H9 (cell line): Measurements from ENCODE around the gene RAI14. TPM values are rescaled to one million over a fixed set of nuclear protein-coding genes. Genes with fewer than 3 reads are reported as not detected.

Experiments used
- DNase-seq: peaks from one replicate; pipeline ENCODE4 v3.0.0-alpha.2; 2017
- H2AFZ ChIP-seq: one replicate; pipeline ENCODE4 v1.6.1; 2013; ENCODE audit warnings: mild to moderate bottlenecking, low read length, control low read depth, moderate library complexity
- H2AK5ac ChIP-seq: 2 replicates; pipeline ENCODE4 v1.6.1; 2013; ENCODE audit warnings: low read length, control low read depth, mixed read lengths; ENCODE audit not compliant: insufficient read length
- H2BK120ac ChIP-seq: one replicate; pipeline ENCODE4 v1.6.1; 2013; ENCODE audit warnings: low read depth, mild to moderate bottlenecking, low read length, control low read depth, inconsistent platforms; ENCODE audit not compliant: poor library complexity, severe bottlenecking
- H2BK12ac ChIP-seq: 2 replicates; pipeline ENCODE4 v1.6.1; 2013; ENCODE audit warnings: low read length, control low read depth, mixed read lengths, low read depth; ENCODE audit not compliant: insufficient read length
- H2BK15ac ChIP-seq: 2 replicates; pipeline ENCODE4 v1.6.1; 2013; ENCODE audit warnings: low read depth, low read length, control low read depth
- H2BK20ac ChIP-seq: one replicate; pipeline ENCODE4 v1.6.1; 2013; ENCODE audit warnings: low read depth, mild to moderate bottlenecking, low read length, control low read depth, inconsistent platforms; ENCODE audit not compliant: poor library complexity, severe bottlenecking
- H2BK5ac ChIP-seq: 2 replicates; pipeline ENCODE4 v1.6.1; 2013; ENCODE audit warnings: low read length, control low read depth, mixed read lengths; ENCODE audit not compliant: insufficient read length
- H3K14ac ChIP-seq: 2 replicates; pipeline ENCODE4 v1.6.1; 2013; ENCODE audit warnings: low read length, control low read depth; ENCODE audit not compliant: insufficient read depth
- H3K18ac ChIP-seq: 2 replicates; pipeline ENCODE4 v1.6.1; 2013; ENCODE audit warnings: low read depth, mild to moderate bottlenecking, mixed read lengths, low read length, control low read depth; ENCODE audit not compliant: insufficient read length
- H3K23ac ChIP-seq: 2 replicates; pipeline ENCODE4 v1.6.1; 2013; ENCODE audit warnings: low read length, control low read depth, mixed read lengths, low read depth; ENCODE audit not compliant: insufficient read length
- H3K23me2 ChIP-seq: 2 replicates; pipeline ENCODE4 v1.6.1; 2013; ENCODE audit warnings: low read depth, mild to moderate bottlenecking, mixed read lengths, low read length, control low read depth; ENCODE audit not compliant: insufficient read length, poor library complexity, severe bottlenecking
- H3K27ac ChIP-seq: 2 replicates; pipeline ENCODE4 v1.5.1; 2013; ENCODE audit warnings: low read length, control low read depth, mixed read lengths, low read depth; ENCODE audit not compliant: insufficient read length
- H3K27me3 ChIP-seq: 2 replicates; pipeline ENCODE4 v1.6.1; 2013; ENCODE audit warnings: low read length, control low read depth, inconsistent platforms; ENCODE audit not compliant: insufficient read depth
- H3K4ac ChIP-seq: 2 replicates; pipeline ENCODE4 v1.6.1; 2013; ENCODE audit warnings: low read depth, mild to moderate bottlenecking, control low read depth, inconsistent platforms, low read length, moderate library complexity
- H3K4me1 ChIP-seq: 2 replicates; pipeline ENCODE4 v1.6.1; 2013; ENCODE audit warnings: low read length, control low read depth, inconsistent platforms; ENCODE audit not compliant: insufficient read depth
- H3K4me2 ChIP-seq: 2 replicates; pipeline ENCODE4 v1.6.1; 2013; ENCODE audit warnings: low read length, control low read depth, mixed read lengths; ENCODE audit not compliant: insufficient read length, insufficient read depth
- H3K56ac ChIP-seq: 2 replicates; pipeline ENCODE4 v1.6.1; 2013; ENCODE audit warnings: low read depth, mild to moderate bottlenecking, mixed read lengths, low read length, control low read depth; ENCODE audit not compliant: insufficient read length
- H3K79me1 ChIP-seq: 2 replicates; pipeline ENCODE4 v1.6.1; 2013; ENCODE audit warnings: low read depth, mild to moderate bottlenecking, moderate library complexity, low read length, control low read depth, inconsistent platforms; ENCODE audit not compliant: insufficient read depth, poor library complexity, severe bottlenecking
- H3K79me2 ChIP-seq: 2 replicates; pipeline ENCODE4 v1.6.1; 2013; ENCODE audit warnings: low read length, control low read depth, inconsistent platforms; ENCODE audit not compliant: insufficient read depth
- H3K9ac ChIP-seq: 2 replicates; pipeline ENCODE4 v1.6.1; 2013; ENCODE audit warnings: low read length, control low read depth, mixed read lengths; ENCODE audit not compliant: insufficient read length; ENCODE audit errors: extremely low read depth
- H3K9me3 ChIP-seq: one replicate; pipeline ENCODE4 v1.6.1; 2013; ENCODE audit warnings: low read depth, low read length, inconsistent platforms; ENCODE audit not compliant: control insufficient read depth
- H3T11ph ChIP-seq: one replicate; pipeline ENCODE4 v1.6.1; 2013; ENCODE audit warnings: mild to moderate bottlenecking, low read length, control low read depth, inconsistent platforms
- H4K20me1 ChIP-seq: one replicate; pipeline ENCODE4 v1.6.1; 2013; ENCODE audit not compliant: control insufficient read depth, insufficient read length, insufficient read depth
- H4K5ac ChIP-seq: 2 replicates; pipeline ENCODE4 v1.6.1; 2013; ENCODE audit warnings: low read depth, mild to moderate bottlenecking, mixed read lengths, low read length, control low read depth; ENCODE audit not compliant: insufficient read length
- H4K8ac ChIP-seq: replicated peaks from 2 replicates; pipeline ENCODE4 v1.6.1; 2013; ENCODE audit warnings: low read length, control low read depth, mixed read lengths, low read depth; ENCODE audit not compliant: insufficient read length
- H4K91ac ChIP-seq: 2 replicates; pipeline ENCODE4 v1.6.1; 2013; ENCODE audit warnings: low read depth, mild to moderate bottlenecking, moderate library complexity, mixed read lengths, low read length, control low read depth; ENCODE audit not compliant: insufficient read length
- H3K27ac Mint-ChIP-seq, 3 experiments: 2 replicates in 2 of 3; 3 replicates in 1 of 3; pipeline ENCODE4 v1.8.0; 2020 to 2021; ENCODE audit warnings: mixed read lengths in 3 of 3, mild to moderate bottlenecking in 1 of 3, moderate library complexity in 1 of 3
- H3K27me3 Mint-ChIP-seq: 2 replicates; pipeline ENCODE4 v1.8.0; 2021; ENCODE audit warnings: low read depth, mild to moderate bottlenecking, moderate library complexity, mixed read lengths
- H3K36me3 Mint-ChIP-seq, 3 experiments: 2 replicates in 2 of 3; 3 replicates in 1 of 3; pipeline ENCODE4 v1.8.0; 2020 to 2021; ENCODE audit warnings: low read depth in 3 of 3, mixed read lengths in 3 of 3; ENCODE audit not compliant: insufficient read depth in 1 of 3
- H3K4me1 Mint-ChIP-seq, 2 experiments: 2 replicates each; pipeline ENCODE4 v1.8.0; 2020; ENCODE audit warnings: mixed read lengths in 2 of 2
- H3K4me3 Mint-ChIP-seq, 2 experiments: 2 replicates in 1 of 2; 3 replicates in 1 of 2; pipeline ENCODE4 v1.8.0; 2020 to 2021; ENCODE audit warnings: mild to moderate bottlenecking in 2 of 2, mixed read lengths in 2 of 2, moderate library complexity in 1 of 2
- H3K9me3 Mint-ChIP-seq, 2 experiments: 2 replicates in 1 of 2; 3 replicates in 1 of 2; pipeline ENCODE4 v1.8.0; 2020; ENCODE audit warnings: mild to moderate bottlenecking in 2 of 2, mixed read lengths in 2 of 2, moderate library complexity in 1 of 2
- WGBS: extraction: QIAGEN DNeasy Blood & Tissue Kit; methylation state at CpG from one replicate; pipeline ENCODE4 v1.1.7; 2013; ENCODE audit warnings: missing lambda C conversion rate, low lambda C conversion rate, mixed read lengths; ENCODE audit not compliant: insufficient read length; ENCODE audit errors: extremely low coverage; 5-methylcytosine and 5-hydroxymethylcytosine counted together
- total RNA-seq: library from RNA; stranded (reverse); gene quantifications from 2 replicates; pipeline ENCODE4 v1.2.1, GENCODE V29; 2021
- TF ChIP-seq, protein P1 (sequence below): fragments of 200-600 bp; sonication (generic); conservative IDR thresholded peaks from 3 replicates; pipeline ENCODE4 v1.8.0; 2021; ENCODE audit warnings: antibody characterized with exemption, mild to moderate bottlenecking

The RAI14 gene
- total RNA-seq, 1 experiment from 2014 or later: 127 TPM

DNA sequence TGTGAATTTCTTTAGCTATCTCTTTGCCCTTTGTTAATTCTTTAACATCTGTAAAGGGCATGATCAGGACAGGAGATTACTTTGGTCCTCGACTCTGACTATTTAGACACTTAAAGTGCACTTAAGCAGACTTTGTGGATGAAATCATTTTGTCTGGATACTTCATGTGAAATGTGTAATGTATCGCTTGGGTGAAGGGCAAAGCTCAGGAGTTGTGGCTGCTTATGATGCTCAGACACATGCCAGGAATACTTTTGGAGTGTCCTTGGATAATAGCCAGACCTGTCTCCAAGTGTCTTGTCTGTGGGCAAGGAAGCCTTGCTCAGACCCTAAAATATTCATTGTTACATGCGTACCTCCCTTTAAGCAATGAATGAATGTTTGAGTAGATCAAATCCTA, 87.8 kb downstream of the RAI14 start:
- Histone ChIP-seq H3K23me2 (no peaks in the 10 kb centered on the region), H2BK15ac (no peak overlapping the region), H3K27me3 (no peaks in the 10 kb centered on the region), H2BK120ac (no peak overlapping the region), H3K4ac (no peak overlapping the region), H4K20me1 (no peaks in the 10 kb centered on the region), H3K14ac (no peak overlapping the region), H2BK12ac (no peak overlapping the region), H3T11ph (no peak overlapping the region), H2BK5ac (no peak overlapping the region), H2AK5ac (no peak overlapping the region), H3K27ac (no peak overlapping the region), H3K18ac (no peak overlapping the region), H3K4me2 (no peak overlapping the region), H3K79me1 (peaks cover 8% of the 10 kb centered on the region), H3K9me3 (no peaks in the 10 kb centered on the region), H3K23ac (no peak overlapping the region), H2AFZ (no peak overlapping the region), H3K4me1 (peaks cover 3% of the 10 kb centered on the region; the same call in 1 of the 2 replicates), H3K56ac (no peak overlapping the region), H4K91ac (no peak overlapping the region), H4K5ac (no peak overlapping the region), H2BK20ac (no peak overlapping the region), H3K79me2 (peaks cover 14% of the 10 kb centered on the region; the same call in 1 of the 2 replicates), H3K9ac (no peak overlapping the region), H4K8ac (no peak overlapping the region)
- no peak for DNase-seq
- Mint-ChIP-seq H3K4me3 (no peak overlapping the region), H3K27me3 (no peaks in the 10 kb centered on the region), H3K27ac (no peak overlapping the region; a peak in 1 of 7 replicates), H3K9me3 (no peaks in the 10 kb centered on the region), H3K4me1 (peaks cover 14 to 34% of the 10 kb centered on the region in 2 experiments), H3K36me3 (peaks cover 0 to 7% (median 2%) of the 10 kb centered on the region in 3 experiments; a peak in 4 of 7 replicates)
- TF ChIP-seq, protein P1, sequence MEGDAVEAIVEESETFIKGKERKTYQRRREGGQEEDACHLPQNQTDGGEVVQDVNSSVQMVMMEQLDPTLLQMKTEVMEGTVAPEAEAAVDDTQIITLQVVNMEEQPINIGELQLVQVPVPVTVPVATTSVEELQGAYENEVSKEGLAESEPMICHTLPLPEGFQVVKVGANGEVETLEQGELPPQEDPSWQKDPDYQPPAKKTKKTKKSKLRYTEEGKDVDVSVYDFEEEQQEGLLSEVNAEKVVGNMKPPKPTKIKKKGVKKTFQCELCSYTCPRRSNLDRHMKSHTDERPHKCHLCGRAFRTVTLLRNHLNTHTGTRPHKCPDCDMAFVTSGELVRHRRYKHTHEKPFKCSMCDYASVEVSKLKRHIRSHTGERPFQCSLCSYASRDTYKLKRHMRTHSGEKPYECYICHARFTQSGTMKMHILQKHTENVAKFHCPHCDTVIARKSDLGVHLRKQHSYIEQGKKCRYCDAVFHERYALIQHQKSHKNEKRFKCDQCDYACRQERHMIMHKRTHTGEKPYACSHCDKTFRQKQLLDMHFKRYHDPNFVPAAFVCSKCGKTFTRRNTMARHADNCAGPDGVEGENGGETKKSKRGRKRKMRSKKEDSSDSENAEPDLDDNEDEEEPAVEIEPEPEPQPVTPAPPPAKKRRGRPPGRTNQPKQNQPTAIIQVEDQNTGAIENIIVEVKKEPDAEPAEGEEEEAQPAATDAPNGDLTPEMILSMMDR: no peak
- no CpG with 5 or more reads among the region's 3 CpGs for WGBS
